HG02610 (cell line): ENCODE measurements around the gene NEU2.
A peak's percentile ranks its signal among the peaks of the same experiment; 100 is the strongest.
"Not testable (repeated sequence)": the region's sequence is repeated elsewhere in the genome, so short reads cannot be mapped to it uniquely, and the experiment has no call there.

Experiments used
- ATAC-seq: cut with Tn5 transposase; IDR thresholded peaks from one replicate; pipeline ENCODE4 v1.9.1; 2021; ENCODE audit warnings: mild to moderate bottlenecking, moderate library complexity; ENCODE audit not compliant: unreplicated experiment

The NEU2 gene

DNA sequence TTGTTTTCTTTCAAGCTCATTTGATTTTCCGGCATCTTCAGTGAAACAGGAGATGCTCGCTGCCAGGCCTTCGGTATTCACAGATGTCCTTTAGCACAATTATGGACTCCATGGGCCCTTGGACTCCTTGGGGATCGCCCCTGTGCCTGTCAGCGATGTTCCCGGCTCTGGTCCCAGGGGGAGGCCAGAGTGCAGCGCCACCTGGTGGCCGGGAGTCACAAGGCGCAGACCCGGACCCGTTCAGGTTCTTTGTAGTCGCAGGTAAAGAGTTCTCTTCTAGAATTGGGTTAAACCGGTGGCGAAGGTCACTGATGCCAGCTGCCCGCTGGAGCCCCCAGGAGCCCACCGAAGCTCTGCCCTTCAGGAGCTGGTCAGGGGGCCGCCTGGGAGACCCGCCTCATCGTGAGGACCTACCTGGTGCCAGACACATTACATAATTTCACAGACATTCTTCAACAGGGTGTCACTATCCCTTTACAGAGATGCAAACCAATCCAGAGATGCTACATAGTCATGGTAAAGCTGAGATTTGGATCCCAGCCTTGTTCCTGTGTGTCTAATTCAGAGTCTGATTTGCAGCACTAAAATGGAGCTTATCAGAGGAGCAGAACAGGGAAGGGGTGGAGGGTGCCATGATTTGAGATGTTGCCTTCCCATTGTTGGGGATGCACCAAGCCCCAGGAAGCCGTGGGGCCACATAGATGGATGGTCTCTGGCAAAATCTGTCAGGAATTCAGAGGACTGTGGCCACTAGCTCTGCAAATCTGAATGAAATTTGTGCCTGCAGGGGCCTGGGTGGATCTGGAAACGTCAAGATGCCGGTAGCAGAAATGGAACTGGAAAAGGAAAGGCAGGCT lies 21.7 kb downstream of the NEU2 start:
- ATAC-seq: no peak

DNA sequence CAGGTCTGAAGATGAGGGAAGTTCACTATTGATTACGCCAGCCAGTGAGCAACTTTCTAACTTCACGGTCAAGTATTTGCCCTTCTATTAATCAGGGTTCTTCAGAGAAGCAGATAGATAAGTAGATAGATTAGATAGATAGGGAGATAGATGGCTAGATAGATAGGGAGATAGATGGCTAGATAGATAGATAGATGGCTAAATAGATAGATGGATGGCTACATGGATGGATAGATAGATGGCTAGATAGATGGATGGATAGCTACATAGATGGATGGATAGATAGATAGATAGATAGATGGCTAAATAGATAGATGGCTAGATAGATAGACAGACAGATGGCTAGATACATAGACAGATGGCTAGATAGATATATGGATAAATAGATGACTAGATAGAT lies 22.9 kb downstream of the NEU2 start:
- ATAC-seq: no peak

DNA sequence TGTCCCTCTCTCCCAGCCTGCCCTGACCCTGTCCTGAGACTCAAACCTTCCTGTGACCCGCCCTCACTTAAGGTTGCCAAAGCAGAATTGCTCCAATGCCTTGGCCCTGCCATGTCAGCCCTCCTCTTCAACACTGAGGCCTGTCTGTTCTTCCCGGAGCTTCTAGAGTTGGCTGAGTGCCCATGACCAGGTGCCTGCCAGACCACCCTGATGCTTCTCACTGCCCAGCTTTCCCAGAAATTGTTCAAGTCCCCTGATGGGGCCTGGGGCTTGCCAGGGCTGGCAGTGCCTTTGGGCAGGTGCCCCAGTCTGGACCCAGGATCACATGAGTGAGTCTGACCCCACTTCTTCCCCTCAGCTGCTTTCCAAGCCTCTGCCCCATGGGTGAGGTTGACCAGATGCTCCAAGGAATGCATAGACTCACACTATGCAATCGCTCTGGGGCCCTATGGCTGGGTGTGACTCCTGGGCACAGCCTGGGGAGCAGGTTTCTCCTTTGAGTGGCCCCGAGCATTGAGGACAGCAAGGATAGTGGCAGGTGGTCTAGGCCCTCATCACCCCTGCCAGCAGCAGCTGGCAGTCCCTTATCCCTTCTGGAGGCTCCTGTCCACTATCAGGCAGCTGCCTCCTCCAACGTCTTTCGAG lies 24.6 kb downstream of the NEU2 start:
- ATAC-seq: no peak

- no peak for ATAC-seq
These were observed 26.5 kb downstream of the NEU2 start for GRCh38 chr2:233058717-233059546.

GRCh38 chr2:233059547-233059796 lies 27.0 kb downstream of the NEU2 start:
- no peak for ATAC-seq

DNA sequence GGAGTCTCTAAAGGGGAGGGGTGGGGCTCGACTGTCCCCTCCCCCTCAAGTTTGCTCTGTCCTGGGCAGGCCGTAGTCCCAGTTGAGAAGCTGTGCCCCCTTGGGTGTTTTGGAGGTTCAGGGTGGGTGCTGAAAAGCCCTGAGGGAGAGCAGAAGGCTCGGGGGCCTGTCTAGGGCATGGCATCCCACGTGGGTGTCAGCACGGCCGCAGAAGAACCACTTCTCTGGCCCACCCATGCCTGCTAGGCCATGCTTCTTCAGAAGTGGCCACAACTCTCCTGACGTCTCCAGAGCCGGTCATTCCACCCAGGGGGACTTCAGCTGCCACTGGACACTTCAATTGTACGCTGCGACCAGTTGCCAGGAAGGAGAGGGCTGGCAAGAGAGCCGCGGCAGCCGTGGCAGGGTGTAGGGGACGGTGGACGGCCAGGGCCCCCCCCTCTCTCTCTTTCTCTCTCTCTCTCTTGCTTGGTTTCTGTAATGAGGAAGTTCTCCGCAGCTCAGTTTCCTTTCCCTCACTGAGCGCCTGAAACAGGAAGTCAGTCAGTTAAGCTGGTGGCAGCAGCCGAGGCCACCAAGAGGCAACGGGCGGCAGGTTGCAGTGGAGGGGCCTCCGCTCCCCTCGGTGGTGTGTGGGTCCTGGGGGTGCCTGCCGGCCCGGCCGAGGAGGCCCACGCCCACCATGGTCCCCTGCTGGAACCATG lies 27.5 kb downstream of the NEU2 start, which contains the start of gene INPP5D:
Gene INPP5D, plus strand, starts transcription at position 546 of the 704 bp plus-strand sequence. Its CDS starts 137 bp downstream, at position 683.
- ATAC-seq: peak; percentile 38

DNA sequence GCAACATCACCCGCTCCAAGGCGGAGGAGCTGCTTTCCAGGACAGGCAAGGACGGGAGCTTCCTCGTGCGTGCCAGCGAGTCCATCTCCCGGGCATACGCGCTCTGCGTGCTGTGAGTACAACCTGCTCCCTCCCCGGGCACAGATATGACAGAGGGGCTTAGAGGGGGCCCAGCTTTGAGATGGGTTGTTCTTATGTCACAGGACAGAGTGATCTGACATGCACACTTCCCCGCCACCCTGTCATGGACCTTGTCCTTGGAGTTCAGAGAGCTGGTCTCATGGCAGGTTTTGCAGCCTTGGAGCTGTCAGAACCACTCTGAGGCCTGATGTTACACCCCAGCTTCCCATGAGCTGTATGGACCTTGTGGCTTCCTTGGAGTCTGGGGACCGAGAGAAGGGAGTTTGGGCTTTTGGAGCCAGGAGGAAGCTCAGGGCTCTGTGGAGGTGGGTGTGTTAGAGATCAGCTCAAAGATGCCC lies 28.1 kb downstream of the NEU2 start:
- ATAC-seq: peak; percentile 0

GRCh38 chr2:233060980-233061590 lies 28.6 kb downstream of the NEU2 start:
- ATAC-seq: peak; percentile 17

GRCh38 chr2:233061591-233062450 lies 29.3 kb downstream of the NEU2 start:
- ATAC-seq: peak; percentile 32

GRCh38 chr2:233062451-233062850 lies 30.0 kb downstream of the NEU2 start:
- ATAC-seq: no peak

GRCh38 chr2:233062946-233063268 lies 30.4 kb downstream of the NEU2 start:
- no peak for ATAC-seq

DNA sequence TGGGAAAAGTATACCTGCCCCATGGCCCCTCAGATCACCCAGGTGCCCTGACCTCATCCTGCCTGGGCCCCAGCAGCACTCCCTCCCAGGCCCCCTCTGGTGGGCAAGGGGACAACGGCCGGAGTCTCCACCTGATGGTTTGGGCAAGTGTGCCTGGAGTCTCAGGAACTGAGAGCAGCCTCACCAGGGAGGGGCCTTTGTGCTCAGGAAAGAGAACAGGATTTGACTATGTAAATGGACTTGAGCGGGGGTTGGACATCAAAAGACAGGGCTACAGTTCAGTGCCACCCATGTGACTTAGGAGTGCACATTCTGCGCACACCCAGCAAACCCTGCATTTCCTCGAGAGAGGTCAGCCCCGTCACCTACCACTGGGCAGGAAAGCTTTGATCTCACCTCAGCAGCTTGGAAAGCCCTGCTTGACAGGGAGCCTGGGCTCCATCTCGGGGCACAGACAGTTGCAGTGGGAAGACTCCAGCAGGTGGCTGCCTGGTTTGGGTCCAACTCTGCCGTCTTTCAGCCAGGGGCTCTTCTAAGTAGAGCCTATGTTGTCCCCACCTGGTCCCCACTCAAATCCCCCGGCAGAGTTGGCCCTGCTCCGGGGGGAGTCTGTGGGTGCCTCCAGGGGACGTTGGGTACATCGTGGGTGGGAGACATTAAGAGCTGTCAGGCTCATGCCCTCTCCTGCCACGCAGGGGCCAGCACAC lies 30.9 kb downstream of the NEU2 start:
- ATAC-seq: peak; percentile 53

- no peak for ATAC-seq
These were observed 31.5 kb downstream of the NEU2 start for GRCh38 chr2:233063976-233064411.

GRCh38 chr2:233064530-233065199 lies 32.2 kb downstream of the NEU2 start:
- no peak for ATAC-seq

DNA sequence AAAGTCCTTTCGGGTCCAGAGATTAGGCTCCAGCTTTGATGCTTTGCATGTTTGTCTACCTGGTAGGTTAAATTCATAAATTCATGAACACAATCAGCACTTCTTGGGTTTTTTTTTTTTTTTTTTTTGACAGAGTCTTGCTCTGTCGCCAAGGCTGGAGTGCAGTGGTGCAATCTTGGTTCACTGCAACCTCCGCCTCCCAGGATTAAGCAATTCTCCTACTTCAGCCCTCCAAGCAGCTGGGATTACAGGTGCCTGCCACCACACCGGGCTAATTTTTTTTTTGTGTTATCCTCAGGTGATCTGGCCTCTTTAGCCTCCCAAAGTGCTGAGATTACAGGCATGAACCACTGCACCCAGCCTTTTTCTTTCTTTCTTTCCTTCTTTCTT lies 32.7 kb downstream of the NEU2 start:
- not testable (repeated sequence) for ATAC-seq

DNA sequence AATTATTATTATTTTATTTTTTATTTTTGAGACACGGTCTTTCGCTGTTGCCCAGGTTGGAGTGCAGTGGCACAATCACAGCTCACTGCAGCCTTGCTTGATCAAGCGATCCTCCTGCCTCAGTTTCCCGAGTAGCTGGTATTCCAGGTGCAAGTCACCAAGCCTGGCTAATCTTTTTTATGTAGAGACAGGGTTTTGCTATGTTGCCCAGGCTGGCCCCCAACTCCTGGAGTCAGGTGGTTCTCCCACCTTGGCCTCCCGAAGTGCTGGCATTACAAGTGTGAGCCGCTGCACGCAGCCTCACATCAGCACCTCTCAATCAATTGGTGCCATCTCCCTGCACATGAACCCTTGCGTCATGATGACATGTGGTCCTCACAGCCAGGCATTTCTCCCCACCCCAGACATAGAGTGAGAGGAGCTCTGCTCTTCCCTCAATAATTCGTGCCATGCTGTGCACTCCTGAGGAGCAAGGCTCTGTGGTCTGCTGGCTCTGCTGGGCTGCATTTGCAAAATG lies 33.5 kb downstream of the NEU2 start:
- ATAC-seq: no peak

- no peak for ATAC-seq
These were observed 36.4 kb downstream of the NEU2 start for GRCh38 chr2:233068762-233069418.

DNA sequence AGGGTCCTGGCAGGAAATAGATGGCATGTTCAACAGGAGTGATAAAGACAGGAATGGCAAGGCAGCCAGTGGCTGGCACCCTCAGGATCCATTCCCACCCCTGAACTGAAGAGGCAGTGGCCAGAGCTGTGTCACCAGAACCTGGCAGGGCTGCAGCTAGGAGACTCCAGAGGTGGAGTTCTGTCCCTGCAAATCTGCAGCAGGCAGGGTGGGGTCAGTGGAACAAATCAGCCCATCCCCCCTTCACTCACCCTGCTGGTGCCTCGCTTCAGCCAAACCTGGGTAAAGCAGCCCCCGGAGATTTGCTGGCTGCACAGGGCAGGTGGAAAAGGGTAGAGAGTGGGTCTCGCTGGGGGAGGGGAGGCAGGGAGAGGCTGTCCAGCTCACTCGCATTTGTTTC lies 40.4 kb downstream of the NEU2 start:
- no peak for ATAC-seq
